A549 (cell line): ENCODE measurements around the gene TMEM74B.

Source experiments
- CEBPB ChIP-seq, 2 experiments: fragments of >200 bp in 1 of 2; sonication (Bioruptor Twin) in 1 of 2; formaldehyde crosslinking in 1 of 2; IDR thresholded peaks; 2 replicates each; pipeline ENCODE4 v1.6.1; 2012 to 2016
- EP300 ChIP-seq, 2 experiments: fragments of >200 bp; sonication (Bioruptor Twin); formaldehyde crosslinking; IDR thresholded peaks; 2 replicates in 1 of 2; 3 replicates in 1 of 2; pipeline ENCODE4 v1.6.1; 2016 to 2017
- HDAC2 ChIP-seq: fragments of 200-600 bp; sonication (generic); IDR thresholded peaks from 2 replicates; pipeline ENCODE4 v1.6.1; 2016
- MAFK ChIP-seq: fragments of 450-650 bp; IDR thresholded peaks from 2 replicates; pipeline ENCODE4 v1.6.1; 2014; ENCODE audit not compliant: partially characterized antibody
- MAZ ChIP-seq: fragments of 150-350 bp; IDR thresholded peaks from 2 replicates; pipeline ENCODE4 v1.6.1; 2014; ENCODE audit warnings: antibody characterized with exemption, low read depth, low read length, borderline replicate concordance
- NPAS2 ChIP-seq: fragments of 250-450 bp; sonication (Bioruptor Pico); IDR thresholded peaks from 2 replicates; pipeline ENCODE4 v1.8.0; 2022; ENCODE audit warnings: mild to moderate bottlenecking, moderate library complexity, borderline replicate concordance
- POLR2A ChIP-seq: IDR thresholded peaks from 2 replicates; pipeline ENCODE4 v1.6.1; 2012; ENCODE audit warnings: mild to moderate bottlenecking, low read length
- RCOR1 ChIP-seq: fragments of 150-350 bp; IDR thresholded peaks from 2 replicates; pipeline ENCODE4 v1.6.1; 2014; ENCODE audit warnings: antibody characterized with exemption, low read length, low read depth
- RFX5 ChIP-seq: fragments of 450-650 bp; IDR thresholded peaks from 2 replicates; pipeline ENCODE4 v1.7.1; 2014; ENCODE audit warnings: antibody characterized with exemption, mild to moderate bottlenecking, moderate library complexity
- SMC3 ChIP-seq: fragments of >200 bp; sonication (Bioruptor Twin); formaldehyde crosslinking; IDR thresholded peaks from 3 replicates; pipeline ENCODE4 v1.6.1; 2018; ENCODE audit warnings: inconsistent platforms
- TF ChIP-seq, protein P1 (sequence below): IDR thresholded peaks from 2 replicates; pipeline ENCODE4 v1.6.1; 2012
- TF ChIP-seq, protein P2 (sequence below): fragments of >200 bp; sonication (Bioruptor Twin); formaldehyde crosslinking; IDR thresholded peaks from 3 replicates; pipeline ENCODE4 v1.5.1; 2016

DNA sequence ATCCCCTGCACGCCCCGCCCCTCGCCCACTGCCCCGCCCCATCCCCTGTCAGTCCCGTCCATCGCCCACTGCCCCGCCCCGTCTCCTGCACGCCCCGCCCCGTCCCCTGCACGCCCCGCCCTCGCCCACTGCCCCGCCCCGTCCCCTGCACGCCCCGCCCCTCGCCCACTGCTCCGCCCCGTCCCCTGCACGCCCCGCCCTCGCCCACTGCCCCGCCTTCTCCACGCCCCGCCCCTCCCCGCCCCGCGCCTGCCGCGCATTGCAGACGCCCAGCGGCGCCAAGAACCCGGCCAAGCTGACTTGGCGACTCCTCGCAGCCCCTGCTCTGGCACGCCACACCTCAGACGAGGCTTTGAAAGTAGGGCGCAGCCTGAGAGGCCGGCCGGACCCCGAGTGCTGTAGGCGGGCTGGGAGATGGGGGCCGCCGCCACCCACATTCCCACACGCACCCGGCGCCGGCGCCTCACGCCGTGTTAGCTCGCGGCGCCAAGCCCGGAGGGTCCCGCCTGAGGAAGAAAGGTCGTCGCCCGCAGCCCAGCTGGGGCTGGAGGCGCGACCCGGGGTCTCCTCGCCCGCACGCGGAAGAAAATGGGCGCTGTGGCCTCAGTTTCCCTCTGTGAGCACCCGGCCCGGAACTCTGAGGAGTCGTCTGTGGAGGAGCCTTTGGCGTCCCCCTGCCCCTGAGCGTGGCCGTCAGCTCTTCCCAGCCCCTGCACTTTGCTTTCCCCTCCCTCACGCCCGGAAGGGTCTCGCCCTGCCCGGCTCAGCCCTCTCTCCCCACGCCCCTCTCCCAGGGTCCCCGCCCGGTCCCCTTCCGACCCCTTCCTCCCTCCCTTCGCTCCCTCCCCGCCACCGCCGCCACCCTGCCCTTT, 41.2 kb upstream of the TMEM74B start, which contains the start of gene RAD21L1:
- TF ChIP-seq POLR2A = peak; percentile 72
- TF ChIP-seq MAZ = no peak
- TF ChIP-seq, protein P1, sequence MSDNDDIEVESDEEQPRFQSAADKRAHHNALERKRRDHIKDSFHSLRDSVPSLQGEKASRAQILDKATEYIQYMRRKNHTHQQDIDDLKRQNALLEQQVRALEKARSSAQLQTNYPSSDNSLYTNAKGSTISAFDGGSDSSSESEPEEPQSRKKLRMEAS = peak; percentile 94
- no peak for TF ChIP-seq EP300 (IDR thresholded peaks at IDR 0.05)
- TF ChIP-seq, protein P2, sequence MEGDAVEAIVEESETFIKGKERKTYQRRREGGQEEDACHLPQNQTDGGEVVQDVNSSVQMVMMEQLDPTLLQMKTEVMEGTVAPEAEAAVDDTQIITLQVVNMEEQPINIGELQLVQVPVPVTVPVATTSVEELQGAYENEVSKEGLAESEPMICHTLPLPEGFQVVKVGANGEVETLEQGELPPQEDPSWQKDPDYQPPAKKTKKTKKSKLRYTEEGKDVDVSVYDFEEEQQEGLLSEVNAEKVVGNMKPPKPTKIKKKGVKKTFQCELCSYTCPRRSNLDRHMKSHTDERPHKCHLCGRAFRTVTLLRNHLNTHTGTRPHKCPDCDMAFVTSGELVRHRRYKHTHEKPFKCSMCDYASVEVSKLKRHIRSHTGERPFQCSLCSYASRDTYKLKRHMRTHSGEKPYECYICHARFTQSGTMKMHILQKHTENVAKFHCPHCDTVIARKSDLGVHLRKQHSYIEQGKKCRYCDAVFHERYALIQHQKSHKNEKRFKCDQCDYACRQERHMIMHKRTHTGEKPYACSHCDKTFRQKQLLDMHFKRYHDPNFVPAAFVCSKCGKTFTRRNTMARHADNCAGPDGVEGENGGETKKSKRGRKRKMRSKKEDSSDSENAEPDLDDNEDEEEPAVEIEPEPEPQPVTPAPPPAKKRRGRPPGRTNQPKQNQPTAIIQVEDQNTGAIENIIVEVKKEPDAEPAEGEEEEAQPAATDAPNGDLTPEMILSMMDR = no peak
- no peak for TF ChIP-seq CEBPB (IDR thresholded peaks at IDR 0.05)
- TF ChIP-seq SMC3 = no peak
- TF ChIP-seq RFX5 = no peak
- TF ChIP-seq HDAC2 = no peak
- TF ChIP-seq MAFK = no peak
- TF ChIP-seq NPAS2 (CRISPR knock-in tag) = no peak
- no peak for TF ChIP-seq RCOR1
